Fibroblast of gingiva (primary cell): Measurements from ENCODE around the gene NGFR.

Experiments
- DNase-seq: peaks from one replicate; pipeline ENCODE4 v3.0.0-alpha.2; 2011; ENCODE audit warnings: low read depth

NGFR gene

GRCh38 chr17:49516180-49516579 lies 21.1 kb downstream of the NGFR start:
- no peak for DNase-seq

GRCh38 chr17:49518346-49519078 lies 23.4 kb downstream of the NGFR start:
- no peak for DNase-seq

GRCh38 chr17:49519781-49520180 lies 24.7 kb downstream of the NGFR start:
- no peak for DNase-seq

GRCh38 chr17:49520386-49521087 lies 25.4 kb downstream of the NGFR start:
- DNase-seq: no peak

GRCh38 chr17:49521088-49521450 lies 26.0 kb downstream of the NGFR start:
- no peak for DNase-seq

- no peak for DNase-seq
Observed at GRCh38 chr17:49521471-49522356, 26.6 kb downstream of the NGFR start.

- DNase-seq: no peak
Observed at GRCh38 chr17:49522357-49522890, 27.3 kb downstream of the NGFR start.

- no peak for DNase-seq
Observed at GRCh38 chr17:49523196-49523595, 28.1 kb downstream of the NGFR start.

GRCh38 chr17:49523706-49524472 lies 28.8 kb downstream of the NGFR start:
- no peak for DNase-seq

- no peak for DNase-seq
Observed at GRCh38 chr17:49524473-49525359, 29.6 kb downstream of the NGFR start.

GRCh38 chr17:49525831-49526741 lies 31.0 kb downstream of the NGFR start:
- no peak for DNase-seq

- DNase-seq: no peak
Observed at GRCh38 chr17:49527927-49528651, 33.0 kb downstream of the NGFR start.

GRCh38 chr17:49528966-49529365 lies 33.9 kb downstream of the NGFR start:
- no peak for DNase-seq

GRCh38 chr17:49530118-49530517 lies 35.0 kb downstream of the NGFR start:
- DNase-seq: no peak

GRCh38 chr17:49543860-49544259 lies 48.8 kb downstream of the NGFR start:
- no peak for DNase-seq

- no peak for DNase-seq
Observed at GRCh38 chr17:49545007-49545660, 50.0 kb downstream of the NGFR start.

GRCh38 chr17:49545806-49546545 lies 50.9 kb downstream of the NGFR start:
- no peak for DNase-seq
